ENCODE data around the gene PDZD2. TPM values are rescaled to one million over a fixed set of nuclear protein-coding genes. Genes with fewer than 3 reads are reported as not detected.

The PDZD2 gene
- total and polyA plus RNA-seq, 2 experiments from 2014 or later = 0.21 TPM; not detected in 1

DNA sequence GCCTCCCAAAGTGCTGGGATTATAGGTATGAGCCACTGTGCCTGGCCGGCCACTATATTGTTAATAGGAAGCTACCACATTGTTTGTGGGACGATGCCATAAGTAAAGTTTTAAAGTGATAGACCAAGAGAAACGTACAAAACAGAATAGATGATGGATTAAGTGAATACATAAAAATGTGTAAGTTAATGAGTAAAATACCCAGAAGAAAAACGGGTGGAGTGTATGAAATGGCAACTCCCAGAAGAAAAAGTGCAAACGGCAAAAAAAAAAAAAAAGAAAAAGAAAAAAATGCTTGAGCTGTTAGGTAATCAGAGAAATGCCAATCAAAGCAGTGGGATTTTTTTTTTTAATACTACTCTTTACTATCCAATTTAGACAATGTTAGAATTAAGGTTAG lies 246.0 kb downstream of the PDZD2 start:
- Histone ChIP-seq H3K4me1 (ENCODE audit: insufficient read depth) (no peaks in the 10 kb centered on the region), H3F3A (ENCODE audit: insufficient read depth) (no peaks in the 10 kb centered on the region), H4K20me1 (ENCODE audit: insufficient read depth) (no peaks in the 10 kb centered on the region), H3K36me3 (ENCODE audit: low read depth) (no peaks in the 10 kb centered on the region), H3K27ac (no peak overlapping the region), H3K4me3 (no peak overlapping the region), H3K9me2 (ENCODE audit: insufficient read depth) (no peaks in the 10 kb centered on the region), H3K9me3 (ENCODE audit: low read depth) (no peaks in the 10 kb centered on the region), H3K9ac (no peak overlapping the region), H3K79me2 (ENCODE audit: insufficient read depth) (no peaks in the 10 kb centered on the region), H3K27me3 (replicated peaks; ENCODE audit: insufficient read depth) (peaks cover 33% of the 10 kb centered on the region), H3K4me2 (ENCODE audit: unreplicated experiment) (no peak overlapping the region), H2AFZ (no peak overlapping the region)
- 34 to 36% methylated on average over 5 of the region's 5 CpGs for WGBS, 2 experiments (ENCODE audit: low coverage in 1 of 2, low lambda C conversion rate in 2 of 2, missing lambda C conversion rate in 2 of 2)
- no peak for DNase-seq
- in situ Hi-C loops (cut with MboI) = no loop called here
- TF ChIP-seq EZH2phosphoT487 (IDR thresholded peaks at IDR 0.05; ENCODE audit: insufficient read depth, low read depth) (no peak), EZH2 (IDR thresholded peaks at IDR 0.05; ENCODE audit: insufficient read depth, poor library complexity, severe bottlenecking) (no peak)

DNA sequence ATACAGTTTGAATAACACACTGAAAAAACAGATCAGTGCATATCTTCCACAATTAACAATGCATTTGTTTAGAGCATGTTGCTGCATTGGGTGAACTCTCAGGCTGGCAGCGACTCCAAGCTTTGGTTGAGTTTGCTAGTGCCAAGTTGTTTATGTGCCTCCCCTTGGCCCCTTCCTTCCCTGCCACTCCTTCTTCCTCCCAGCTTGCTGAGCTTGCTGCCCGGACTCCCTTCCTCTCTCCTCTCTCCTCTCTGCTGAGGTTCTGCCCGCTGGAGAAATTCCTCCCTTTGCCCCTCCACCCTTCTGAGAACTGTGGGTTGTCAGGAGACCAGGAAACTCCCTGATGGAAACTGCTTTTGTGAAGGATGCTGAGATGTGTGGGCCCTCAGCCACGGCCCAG lies 247.3 kb downstream of the PDZD2 start:
- H3K79me2 ChIP-seq (ENCODE audit: insufficient read depth) = no peaks in the 10 kb centered on the region
- in situ Hi-C loops (cut with MboI) = no loop called here
- no peaks in the 10 kb centered on the region for H4K20me1 ChIP-seq (ENCODE audit: insufficient read depth)
- H3K9ac ChIP-seq = no peak overlapping the region
- H2AFZ ChIP-seq = no peak overlapping the region
- no peaks in the 10 kb centered on the region for H3K4me1 ChIP-seq (ENCODE audit: insufficient read depth)
- no peaks in the 10 kb centered on the region for H3K9me2 ChIP-seq (ENCODE audit: insufficient read depth)
- WGBS, 2 experiments (ENCODE audit: low coverage in 1 of 2, low lambda C conversion rate in 2 of 2, missing lambda C conversion rate in 2 of 2) = 39 to 49% methylated on average over 4 of the region's 4 CpGs
- H3K4me2 ChIP-seq (ENCODE audit: unreplicated experiment) = no peak overlapping the region
- TF ChIP-seq EZH2 (IDR thresholded peaks at IDR 0.05; ENCODE audit: insufficient read depth, poor library complexity, severe bottlenecking) (no peak), EZH2phosphoT487 (IDR thresholded peaks at IDR 0.05; ENCODE audit: insufficient read depth, low read depth) (no peak)
- H3F3A ChIP-seq (ENCODE audit: insufficient read depth) = no peaks in the 10 kb centered on the region
- peaks cover 33% of the 10 kb centered on the region for H3K27me3 ChIP-seq (replicated peaks; ENCODE audit: insufficient read depth)
- no peak overlapping the region for H3K27ac ChIP-seq
- no peaks in the 10 kb centered on the region for H3K9me3 ChIP-seq (ENCODE audit: low read depth)
- no peaks in the 10 kb centered on the region for H3K36me3 ChIP-seq (ENCODE audit: low read depth)
- DNase-seq = no peak
- no peak overlapping the region for H3K4me3 ChIP-seq

DNA sequence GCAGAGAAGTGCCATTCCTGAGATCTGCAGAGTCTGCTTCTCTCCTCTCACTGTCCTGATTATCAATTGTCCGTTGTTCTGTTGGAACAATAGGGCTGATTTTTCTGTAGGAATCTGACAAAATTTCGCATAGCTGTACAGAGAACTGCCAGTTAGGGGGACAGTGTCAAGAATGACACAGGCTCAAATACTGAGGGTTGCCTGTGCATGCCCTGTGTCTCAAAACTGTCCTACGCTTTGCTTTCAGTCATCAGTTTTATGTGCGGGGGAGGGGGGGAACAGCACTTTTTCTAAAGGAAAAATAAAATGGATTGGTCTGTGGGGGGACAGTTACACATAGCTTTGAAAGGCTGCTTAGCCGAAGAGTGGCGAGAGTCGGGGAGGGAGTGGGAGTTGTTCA lies 248.6 kb downstream of the PDZD2 start:
- H3K4me3 ChIP-seq = no peak overlapping the region
- no peak overlapping the region for H2AFZ ChIP-seq
- 65 to 70% methylated on average over 5 to 7 of the region's 7 CpGs for WGBS, 2 experiments (ENCODE audit: low coverage in 1 of 2, low lambda C conversion rate in 2 of 2, missing lambda C conversion rate in 2 of 2)
- no peak for DNase-seq
- in situ Hi-C loops (cut with MboI) = no loop called here
- H3K79me2 ChIP-seq (ENCODE audit: insufficient read depth) = no peaks in the 10 kb centered on the region
- peaks cover 33% of the 10 kb centered on the region for H3K27me3 ChIP-seq (replicated peaks; ENCODE audit: insufficient read depth)
- H3K4me2 ChIP-seq (ENCODE audit: unreplicated experiment) = no peak overlapping the region
- H3K27ac ChIP-seq = no peak overlapping the region
- TF ChIP-seq EZH2phosphoT487 (IDR thresholded peaks at IDR 0.05; ENCODE audit: insufficient read depth, low read depth) = no peak
- TF ChIP-seq EZH2 (IDR thresholded peaks at IDR 0.05; ENCODE audit: insufficient read depth, poor library complexity, severe bottlenecking) = no peak
- no peaks in the 10 kb centered on the region for H3K9me2 ChIP-seq (ENCODE audit: insufficient read depth)
- H4K20me1 ChIP-seq (ENCODE audit: insufficient read depth) = no peaks in the 10 kb centered on the region
- no peaks in the 10 kb centered on the region for H3K4me1 ChIP-seq (ENCODE audit: insufficient read depth)
- no peaks in the 10 kb centered on the region for H3K36me3 ChIP-seq (ENCODE audit: low read depth)
- no peaks in the 10 kb centered on the region for H3F3A ChIP-seq (ENCODE audit: insufficient read depth)
- no peak overlapping the region for H3K9ac ChIP-seq
- H3K9me3 ChIP-seq (ENCODE audit: low read depth) = no peaks in the 10 kb centered on the region

DNA sequence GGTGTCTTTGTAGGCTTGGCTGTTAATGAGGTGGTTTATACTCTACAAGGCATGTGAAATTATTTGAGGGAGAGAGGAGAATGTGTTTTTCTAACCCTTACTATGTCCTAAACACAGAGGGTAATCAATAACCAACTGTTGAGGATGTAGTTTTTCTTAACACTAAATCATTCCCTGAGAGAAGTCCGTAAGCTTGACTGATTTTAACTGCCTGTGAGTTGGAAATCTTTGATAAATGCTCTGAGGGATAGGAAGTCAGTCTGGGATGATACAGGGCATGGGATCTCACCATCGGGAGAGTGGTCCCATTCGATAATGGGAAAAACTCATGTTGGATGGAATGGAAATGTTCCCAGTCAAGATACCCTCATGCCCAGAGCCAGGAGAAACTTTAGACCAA lies 249.6 kb downstream of the PDZD2 start:
- Histone ChIP-seq H3K27me3 (replicated peaks; ENCODE audit: insufficient read depth) (peaks cover 33% of the 10 kb centered on the region), H3K36me3 (ENCODE audit: low read depth) (no peaks in the 10 kb centered on the region), H3K9ac (no peak overlapping the region), H3K4me1 (ENCODE audit: insufficient read depth) (no peaks in the 10 kb centered on the region), H3K9me2 (ENCODE audit: insufficient read depth) (no peaks in the 10 kb centered on the region), H3K4me2 (ENCODE audit: unreplicated experiment) (no peak overlapping the region), H3K4me3 (no peak overlapping the region), H3F3A (ENCODE audit: insufficient read depth) (no peaks in the 10 kb centered on the region), H2AFZ (no peak overlapping the region), H4K20me1 (ENCODE audit: insufficient read depth) (no peaks in the 10 kb centered on the region), H3K79me2 (ENCODE audit: insufficient read depth) (no peaks in the 10 kb centered on the region), H3K9me3 (ENCODE audit: low read depth) (no peaks in the 10 kb centered on the region), H3K27ac (no peak overlapping the region)
- WGBS, 2 experiments (ENCODE audit: low coverage in 1 of 2, low lambda C conversion rate in 2 of 2, missing lambda C conversion rate in 2 of 2) = 32 to 41% methylated on average over 3 of the region's 3 CpGs
- in situ Hi-C loops (cut with MboI) = no loop called here
- DNase-seq = no peak
- no peak for TF ChIP-seq EZH2 (IDR thresholded peaks at IDR 0.05; ENCODE audit: insufficient read depth, poor library complexity, severe bottlenecking)
- TF ChIP-seq EZH2phosphoT487 (IDR thresholded peaks at IDR 0.05; ENCODE audit: insufficient read depth, low read depth) = no peak

DNA sequence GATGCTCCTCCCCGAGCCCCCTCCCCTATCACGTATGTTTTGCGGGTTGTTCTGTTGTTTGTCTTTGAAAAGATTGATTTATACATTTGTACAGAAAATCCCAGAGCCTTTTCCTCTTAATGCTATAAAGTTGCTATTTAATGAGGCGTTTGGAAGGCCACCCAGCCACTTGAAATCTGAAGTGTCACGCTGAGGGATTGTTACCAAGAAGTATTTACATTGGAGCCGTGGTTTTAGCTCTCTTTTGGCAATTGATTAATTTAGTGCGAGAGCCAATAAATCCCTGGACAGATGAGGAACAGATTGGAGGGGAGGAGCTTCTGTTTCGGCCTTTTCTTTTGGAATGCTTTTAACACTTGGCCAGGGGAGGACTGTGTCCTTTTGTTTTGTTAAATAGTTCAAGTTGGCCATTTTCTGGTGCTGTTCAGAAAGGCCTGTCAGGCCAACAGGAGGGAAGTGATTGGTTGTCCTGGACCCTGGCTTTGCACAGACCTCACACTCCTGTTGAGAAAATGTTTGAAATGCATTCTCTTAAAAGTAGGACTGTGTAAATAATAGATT lies 250.2 kb downstream of the PDZD2 start:
- H4K20me1 ChIP-seq (ENCODE audit: insufficient read depth) = no peaks in the 10 kb centered on the region
- H3K27ac ChIP-seq = no peak overlapping the region
- H3K9me3 ChIP-seq (ENCODE audit: low read depth) = no peaks in the 10 kb centered on the region
- no peak overlapping the region for H3K4me2 ChIP-seq (ENCODE audit: unreplicated experiment)
- H3K4me1 ChIP-seq (ENCODE audit: insufficient read depth) = no peaks in the 10 kb centered on the region
- no peak overlapping the region for H2AFZ ChIP-seq
- 1 to 2% methylated on average over 8 of the region's 8 CpGs for WGBS, 2 experiments (ENCODE audit: low coverage in 1 of 2, low lambda C conversion rate in 2 of 2, missing lambda C conversion rate in 2 of 2)
- H3K4me3 ChIP-seq = no peak overlapping the region
- H3K9me2 ChIP-seq (ENCODE audit: insufficient read depth) = no peaks in the 10 kb centered on the region
- H3K27me3 ChIP-seq (replicated peaks; ENCODE audit: insufficient read depth) = peaks cover 33% of the 10 kb centered on the region
- H3F3A ChIP-seq (ENCODE audit: insufficient read depth) = no peaks in the 10 kb centered on the region
- no peaks in the 10 kb centered on the region for H3K79me2 ChIP-seq (ENCODE audit: insufficient read depth)
- in situ Hi-C loops (cut with MboI) = no loop called here
- no peak overlapping the region for H3K9ac ChIP-seq
- DNase-seq = no peak
- no peak for TF ChIP-seq EZH2phosphoT487 (IDR thresholded peaks at IDR 0.05; ENCODE audit: insufficient read depth, low read depth)
- TF ChIP-seq EZH2 (IDR thresholded peaks at IDR 0.05; ENCODE audit: insufficient read depth, poor library complexity, severe bottlenecking) = no peak
- no peaks in the 10 kb centered on the region for H3K36me3 ChIP-seq (ENCODE audit: low read depth)
